GM12878 (cell line): ENCODE measurements around the gene LRP1. TPM values are rescaled to one million over a fixed set of nuclear protein-coding genes. Genes with fewer than 3 reads are reported as not detected.

Experiments used
- ATF3 ChIP-seq: IDR thresholded peaks from 2 replicates; pipeline ENCODE4 v1.6.1; 2011; ENCODE audit warnings: low read depth, mild to moderate bottlenecking, low read length, moderate library complexity, borderline replicate concordance; ENCODE audit errors: extremely low read depth
- CUX1 ChIP-seq: IDR thresholded peaks from 2 replicates; pipeline ENCODE4 v1.6.1; 2012; ENCODE audit warnings: improper control_type of control experiment, low read depth, low read length; ENCODE audit not compliant: insufficient replicate concordance
- EGR1 ChIP-seq, 2 experiments: IDR thresholded peaks; 1 replicate in 1 of 2; 2 replicates in 1 of 2; pipeline ENCODE4 v1.6.1; 2011 to 2012; ENCODE audit warnings: low read depth in 2 of 2, low read length in 2 of 2, borderline replicate concordance in 1 of 2, mild to moderate bottlenecking in 1 of 2, moderate library complexity in 1 of 2
- ELK1 ChIP-seq: IDR thresholded peaks from 2 replicates; pipeline ENCODE4 v1.6.1; 2012; ENCODE audit warnings: low read depth, low read length, improper control_type of control experiment
- KAT2A ChIP-seq: conservative IDR thresholded peaks from 2 replicates; pipeline ENCODE4 v1.6.1; 2011; ENCODE audit warnings: low read depth, low read length; ENCODE audit not compliant: control insufficient read depth
- KDM1A ChIP-seq: fragments of 200-600 bp; sonication (generic); IDR thresholded peaks from 2 replicates; pipeline ENCODE4 v1.6.1; 2016; ENCODE audit warnings: borderline replicate concordance
- LARP7 ChIP-seq: fragments of 450-650 bp; IDR thresholded peaks from 2 replicates; pipeline ENCODE4 v1.6.1; 2017; ENCODE audit warnings: mild to moderate bottlenecking
- MEF2A ChIP-seq: IDR thresholded peaks from 2 replicates; pipeline ENCODE4 v1.6.1; 2011; ENCODE audit warnings: low read depth, mild to moderate bottlenecking, low read length, moderate library complexity; ENCODE audit not compliant: insufficient read depth
- NFIC ChIP-seq: IDR thresholded peaks from 2 replicates; pipeline ENCODE4 v1.6.1; 2012; ENCODE audit warnings: low read depth, mild to moderate bottlenecking, inconsistent platforms, low read length, moderate library complexity
- NFXL1 ChIP-seq: fragments of 450-650 bp; IDR thresholded peaks from 2 replicates; pipeline ENCODE4 v1.6.1; 2017; ENCODE audit warnings: antibody characterized with exemption, mild to moderate bottlenecking, borderline replicate concordance
- NKRF ChIP-seq: fragments of 450-650 bp; conservative IDR thresholded peaks from 2 replicates; pipeline ENCODE4 v1.6.1; 2017; ENCODE audit warnings: mild to moderate bottlenecking, moderate library complexity
- POLR2A ChIP-seq: IDR thresholded peaks from 2 replicates; pipeline ENCODE4 v1.6.1; 2011; ENCODE audit warnings: low read depth, mild to moderate bottlenecking, low read length
- PRDM15 ChIP-seq: fragments of 450-650 bp; formaldehyde crosslinking; IDR thresholded peaks from 2 replicates; pipeline ENCODE4 v1.4.0; 2020; ENCODE audit warnings: mild to moderate bottlenecking, moderate library complexity
- SMC3 ChIP-seq: IDR thresholded peaks from 2 replicates; pipeline ENCODE4 v1.6.1; 2011; ENCODE audit warnings: low read length, improper control_type of control experiment, borderline replicate concordance
- SPI1 ChIP-seq: IDR thresholded peaks from 2 replicates; pipeline ENCODE4 v1.6.1; 2011; ENCODE audit warnings: low read depth, mild to moderate bottlenecking, low read length, moderate library complexity, borderline replicate concordance; ENCODE audit not compliant: insufficient read depth
- YBX1 ChIP-seq: fragments of 450-650 bp; IDR thresholded peaks from 2 replicates; pipeline ENCODE4 v1.6.1; 2016; ENCODE audit warnings: antibody characterized with exemption
- ZNF217 ChIP-seq: fragments of 450-650 bp; IDR thresholded peaks from 2 replicates; pipeline ENCODE4 v1.6.1; 2017; ENCODE audit warnings: antibody characterized with exemption, mild to moderate bottlenecking
- polyA plus RNA-seq, 11 experiments: library from polyadenylated mRNA; depleted of rRNA in 4 of 11; unstranded in 6 of 11; stranded (reverse) in 5 of 11; fragments of >200 nt; fragmentation: Nextera tagmentation in 4 of 11; fragmentation: Illumina TruSeq in 1 of 11; extraction: Ambion mirVana in 4 of 11; extraction: Trizol in 1 of 11; gene quantifications; 1 replicate in 1 of 11; 2 replicates in 10 of 11; pipeline versions ENCODE4 v1.2.1 to v1.2.3, GENCODE V29; 2011 to 2016; ENCODE audit warnings: inconsistent platforms in 2 of 11, missing spikeins in 2 of 11, low read depth in 1 of 11
- total RNA-seq, 4 experiments: library from RNA; depleted of rRNA in 3 of 4; stranded (reverse); fragments of >200 nt in 3 of 4; fragmentation: Illumina TruSeq in 1 of 4; extraction: Trizol in 1 of 4; gene quantifications; 2 replicates each; pipeline versions ENCODE4 v1.2.1 to v1.2.3, GENCODE V29; 2013 to 2021

The LRP1 gene
- total and polyA plus RNA-seq, 10 of the 15 experiments (the other 5 are each of a cell fraction or from before 2014, with no cell fraction given): under 0.01 to 1.1 (median 0.20) TPM; not detected in 2

GRCh38 chr12:57224973-57225679, 96.8 kb downstream of the LRP1 start (continued):
- TF ChIP-seq ZNF217: no peak
- no peak for TF ChIP-seq ELK1
- no peak for TF ChIP-seq NFXL1
- TF ChIP-seq MEF2A: no peak
- no peak for TF ChIP-seq PRDM15
- no peak for TF ChIP-seq KAT2A
- peak; percentile 17; the same call in 1 of the 2 replicates for TF ChIP-seq SMC3
- no peak for TF ChIP-seq NFIC
- TF ChIP-seq SPI1: no peak
- 0 out of 3 replicates have a peak, but pooled peaks of 1 of the 2 experiments have one; percentile 13 for TF ChIP-seq EGR1 (IDR thresholded peaks at IDR 0.05; ENCODE audit: borderline replicate concordance in 1 of 2, low read depth in 2 of 2, low read length in 2 of 2)
- no peak for TF ChIP-seq LARP7
- no peak for TF ChIP-seq YBX1
- no peak for TF ChIP-seq ATF3
- no peak for TF ChIP-seq KDM1A
- no peak for TF ChIP-seq CUX1
- no peak for TF ChIP-seq POLR2A
- TF ChIP-seq NKRF: no peak
